ENCODE measurements around the gene SCYGR3. TPM values are rescaled to one million over a fixed set of nuclear protein-coding genes. Genes with fewer than 3 reads are reported as not detected.

The SCYGR3 gene
- total and polyA plus RNA-seq, 2 donors from 2014 or later = not detected

DNA sequence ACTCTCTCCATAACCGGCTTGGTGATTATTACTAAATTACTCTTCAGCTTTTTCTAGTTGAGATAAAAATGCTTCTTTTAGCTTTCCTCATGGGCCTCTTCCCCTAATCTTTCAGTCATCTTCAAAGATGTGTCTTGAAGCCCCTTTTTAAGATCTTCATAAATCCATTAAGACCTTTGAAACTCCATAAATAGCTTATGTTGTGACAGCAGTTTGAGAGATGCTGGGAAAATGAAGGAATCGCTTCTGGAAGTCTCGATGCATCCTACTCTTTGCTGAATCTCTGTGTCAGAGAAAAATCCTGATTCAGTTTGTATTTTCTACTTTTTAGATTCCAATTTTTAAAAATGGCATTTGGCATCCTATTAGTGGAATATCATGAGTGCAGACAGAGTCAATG is 15.7 kb upstream of the SCYGR3 start:
- no peaks in the 10 kb centered on the region for H3K27me3 ChIP-seq (ENCODE audit: control insufficient read depth, insufficient read depth, low read length)
- intact Hi-C loops (cut with DNase I) = no loop called here
- no peak overlapping the region for H3K4me3 ChIP-seq (ENCODE audit: low read length in 3 of 3)
- H3K9ac ChIP-seq (ENCODE audit: low read length in 3 of 3) = no peak overlapping the region
- no peak overlapping the region for H3K27ac ChIP-seq (ENCODE audit: low read depth in 2 of 2, low read length in 2 of 2)
- DNase-seq (no peak), FAIRE-seq (no peak)
- TF ChIP-seq, protein P1, sequence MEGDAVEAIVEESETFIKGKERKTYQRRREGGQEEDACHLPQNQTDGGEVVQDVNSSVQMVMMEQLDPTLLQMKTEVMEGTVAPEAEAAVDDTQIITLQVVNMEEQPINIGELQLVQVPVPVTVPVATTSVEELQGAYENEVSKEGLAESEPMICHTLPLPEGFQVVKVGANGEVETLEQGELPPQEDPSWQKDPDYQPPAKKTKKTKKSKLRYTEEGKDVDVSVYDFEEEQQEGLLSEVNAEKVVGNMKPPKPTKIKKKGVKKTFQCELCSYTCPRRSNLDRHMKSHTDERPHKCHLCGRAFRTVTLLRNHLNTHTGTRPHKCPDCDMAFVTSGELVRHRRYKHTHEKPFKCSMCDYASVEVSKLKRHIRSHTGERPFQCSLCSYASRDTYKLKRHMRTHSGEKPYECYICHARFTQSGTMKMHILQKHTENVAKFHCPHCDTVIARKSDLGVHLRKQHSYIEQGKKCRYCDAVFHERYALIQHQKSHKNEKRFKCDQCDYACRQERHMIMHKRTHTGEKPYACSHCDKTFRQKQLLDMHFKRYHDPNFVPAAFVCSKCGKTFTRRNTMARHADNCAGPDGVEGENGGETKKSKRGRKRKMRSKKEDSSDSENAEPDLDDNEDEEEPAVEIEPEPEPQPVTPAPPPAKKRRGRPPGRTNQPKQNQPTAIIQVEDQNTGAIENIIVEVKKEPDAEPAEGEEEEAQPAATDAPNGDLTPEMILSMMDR (IDR thresholded peaks at IDR 0.05; ENCODE audit: borderline replicate concordance, extremely low read depth, insufficient read depth) = no peak
- no peaks in the 10 kb centered on the region for H3K9me3 ChIP-seq (ENCODE audit: control insufficient read depth in 2 of 3, insufficient read depth in 1 of 3, low read length in 3 of 3)
- H3K4me1 ChIP-seq (ENCODE audit: control insufficient read depth in 2 of 3, insufficient read depth in 2 of 3, low read depth in 1 of 3, low read length in 3 of 3) = no peaks in the 10 kb centered on the region
- no peaks in the 10 kb centered on the region for H3K36me3 ChIP-seq (ENCODE audit: control insufficient read depth in 2 of 3, insufficient read depth in 3 of 3, low read length in 3 of 3)

- intact Hi-C loops (cut with DNase I) = no loop called here
- FAIRE-seq (no peak), DNase-seq (no peak)
- Histone ChIP-seq H3K4me1 (ENCODE audit: control insufficient read depth in 2 of 3, insufficient read depth in 2 of 3, low read depth in 1 of 3, low read length in 3 of 3) (no peaks in the 10 kb centered on the region), H3K9me3 (ENCODE audit: control insufficient read depth in 2 of 3, insufficient read depth in 1 of 3, low read length in 3 of 3) (no peaks in the 10 kb centered on the region), H3K9ac (ENCODE audit: low read length in 3 of 3) (no peak overlapping the region), H3K4me3 (ENCODE audit: low read length in 3 of 3) (no peak overlapping the region), H3K27me3 (ENCODE audit: control insufficient read depth, insufficient read depth, low read length) (no peaks in the 10 kb centered on the region), H3K36me3 (ENCODE audit: control insufficient read depth in 2 of 3, insufficient read depth in 3 of 3, low read length in 3 of 3) (no peaks in the 10 kb centered on the region), H3K27ac (ENCODE audit: low read depth in 2 of 2, low read length in 2 of 2) (no peak overlapping the region)
- TF ChIP-seq, protein P1 (IDR thresholded peaks at IDR 0.05; ENCODE audit: borderline replicate concordance, extremely low read depth, insufficient read depth) = no peak
These were observed 14.8 kb upstream of the SCYGR3 start for GRCh38 chr2:227629435-227629834.

DNA sequence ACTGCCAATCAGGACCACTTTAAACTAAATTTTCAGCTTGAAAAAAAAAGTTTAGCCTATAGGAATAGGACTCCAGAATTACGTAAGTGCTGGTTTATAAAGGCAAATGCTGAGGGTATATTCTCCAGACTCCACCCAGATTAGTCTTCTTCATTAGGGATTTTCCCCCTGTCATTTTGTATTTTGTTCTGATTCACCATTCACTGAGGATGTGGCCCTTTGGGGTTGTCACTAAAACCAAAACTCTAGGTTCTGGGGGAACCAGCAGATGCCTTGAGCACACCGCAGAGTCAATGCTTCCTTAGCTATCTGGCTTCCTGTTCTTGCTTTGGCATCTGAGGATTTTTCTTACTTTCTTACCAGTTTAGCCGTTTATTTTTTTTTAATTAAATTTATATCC is 13.1 kb upstream of the SCYGR3 start:
- FAIRE-seq = no peak
- Histone ChIP-seq H3K9ac (ENCODE audit: low read length in 3 of 3) (no peak overlapping the region), H3K4me1 (ENCODE audit: control insufficient read depth in 2 of 3, insufficient read depth in 2 of 3, low read depth in 1 of 3, low read length in 3 of 3) (no peaks in the 10 kb centered on the region), H3K27ac (ENCODE audit: low read depth in 2 of 2, low read length in 2 of 2) (no peak overlapping the region), H3K9me3 (ENCODE audit: control insufficient read depth in 2 of 3, insufficient read depth in 1 of 3, low read length in 3 of 3) (peaks cover 0 to under 1% (median 0%) of the 10 kb centered on the region in 3 donors), H3K4me3 (ENCODE audit: low read length in 3 of 3) (no peak overlapping the region), H3K36me3 (ENCODE audit: control insufficient read depth in 2 of 3, insufficient read depth in 3 of 3, low read length in 3 of 3) (no peaks in the 10 kb centered on the region), H3K27me3 (ENCODE audit: control insufficient read depth, insufficient read depth, low read length) (no peaks in the 10 kb centered on the region)
- TF ChIP-seq, protein P1 (IDR thresholded peaks at IDR 0.05; ENCODE audit: borderline replicate concordance, extremely low read depth, insufficient read depth) = no peak
- no peak for DNase-seq
- intact Hi-C loops (cut with DNase I) = no loop called here

GRCh38 chr2:227626580-227627151 is 12.0 kb upstream of the SCYGR3 start:
- Histone ChIP-seq H3K4me3 (ENCODE audit: low read length in 3 of 3) (no peak overlapping the region), H3K9me3 (ENCODE audit: control insufficient read depth in 2 of 3, insufficient read depth in 1 of 3, low read length in 3 of 3) (peaks cover 0 to 4% (median 0%) of the 10 kb centered on the region in 3 donors), H3K27ac (ENCODE audit: low read depth in 2 of 2, low read length in 2 of 2) (no peak overlapping the region), H3K4me1 (ENCODE audit: control insufficient read depth in 2 of 3, insufficient read depth in 2 of 3, low read depth in 1 of 3, low read length in 3 of 3) (no peaks in the 10 kb centered on the region), H3K9ac (ENCODE audit: low read length in 3 of 3) (no peak overlapping the region), H3K36me3 (ENCODE audit: control insufficient read depth in 2 of 3, insufficient read depth in 3 of 3, low read length in 3 of 3) (no peaks in the 10 kb centered on the region), H3K27me3 (ENCODE audit: control insufficient read depth, insufficient read depth, low read length) (no peaks in the 10 kb centered on the region)
- no peak for DNase-seq
- intact Hi-C loops (cut with DNase I) = no loop called here
- TF ChIP-seq, protein P1 (IDR thresholded peaks at IDR 0.05; ENCODE audit: borderline replicate concordance, extremely low read depth, insufficient read depth) = no peak
- FAIRE-seq = no peak
